HG03159 (cell line): ENCODE measurements around the gene LRP1.
A peak's percentile ranks its signal among the peaks of the same experiment; 100 is the strongest.

Experiments
- ATAC-seq: cut with Tn5 transposase; IDR thresholded peaks from one replicate; pipeline ENCODE4 v1.9.1; 2021; ENCODE audit warnings: mild to moderate bottlenecking, moderate library complexity; ENCODE audit not compliant: unreplicated experiment

The LRP1 gene

GRCh38 chr12:57233357-57234232 lies 105.3 kb downstream of the LRP1 start:
- ATAC-seq = no peak

- no peak for ATAC-seq
These were observed 105.9 kb downstream of the LRP1 start for GRCh38 chr12:57234233-57234570.

GRCh38 chr12:57234571-57235016 lies 106.3 kb downstream of the LRP1 start:
- no peak for ATAC-seq

- ATAC-seq = no peak
These were observed 106.9 kb downstream of the LRP1 start for GRCh38 chr12:57235017-57235727.

- ATAC-seq = no peak
These were observed 107.4 kb downstream of the LRP1 start for GRCh38 chr12:57235728-57236131.

GRCh38 chr12:57236201-57236924 lies 108.1 kb downstream of the LRP1 start:
- ATAC-seq = no peak

- no peak for ATAC-seq
These were observed 108.8 kb downstream of the LRP1 start for GRCh38 chr12:57236925-57237595.

GRCh38 chr12:57237596-57237931 lies 109.3 kb downstream of the LRP1 start:
- ATAC-seq = no peak

- ATAC-seq = no peak
These were observed 109.9 kb downstream of the LRP1 start for GRCh38 chr12:57237932-57238853.

GRCh38 chr12:57238854-57239554 lies 110.7 kb downstream of the LRP1 start:
- ATAC-seq = peak; percentile 45

- ATAC-seq = no peak
These were observed 111.3 kb downstream of the LRP1 start for GRCh38 chr12:57239587-57240065.

GRCh38 chr12:57240066-57240921 lies 112.0 kb downstream of the LRP1 start:
- ATAC-seq = no peak

GRCh38 chr12:57240926-57241401 lies 112.7 kb downstream of the LRP1 start:
- no peak for ATAC-seq

- no peak for ATAC-seq
These were observed 113.4 kb downstream of the LRP1 start for GRCh38 chr12:57241402-57242310.

- no peak for ATAC-seq
These were observed 114.0 kb downstream of the LRP1 start for GRCh38 chr12:57242329-57242690.

GRCh38 chr12:57242691-57243454 lies 114.6 kb downstream of the LRP1 start:
- ATAC-seq = peak; percentile 44
